ENCODE results near the gene ATPAF2.

DNA sequence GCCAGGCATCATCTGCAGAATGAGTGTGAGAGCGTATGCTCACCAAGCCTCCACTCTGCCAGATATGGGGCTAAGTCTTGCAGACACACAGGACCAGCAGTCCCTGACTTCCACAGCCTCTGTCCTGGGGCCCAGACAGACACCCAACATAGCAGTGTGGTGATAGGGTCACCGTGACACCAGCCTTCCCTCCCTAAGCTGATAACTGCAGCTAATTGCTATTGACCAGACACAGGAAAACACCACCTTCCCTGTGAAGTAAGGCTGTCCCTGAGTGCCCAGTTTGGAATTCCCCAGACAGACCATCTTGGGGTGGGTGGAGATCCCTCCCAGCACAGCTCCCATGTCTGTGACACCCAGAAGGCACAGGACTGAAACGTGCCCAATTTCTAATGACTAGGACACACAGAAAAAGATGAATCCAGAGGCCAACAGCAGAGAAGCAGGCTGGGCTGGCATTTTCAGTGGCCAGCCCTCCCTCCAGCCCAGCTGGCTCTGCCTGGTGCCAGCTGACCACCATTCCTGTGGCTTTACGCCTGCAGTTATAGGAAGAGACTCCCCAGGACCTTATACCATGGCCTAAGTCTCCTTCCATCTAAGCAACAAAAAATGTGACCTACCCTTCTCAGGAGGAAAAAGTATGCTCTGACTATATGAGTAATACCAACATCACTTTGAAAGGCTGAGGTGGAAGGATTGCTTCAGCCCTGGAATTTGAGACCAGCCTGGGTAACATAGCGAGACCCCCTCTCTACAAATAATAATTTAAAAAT lies 30.3 kb downstream of the ATPAF2 start:
- TF ChIP-seq POLR2A (IDR thresholded peaks at IDR 0.05) (no peak), EP300 (IDR thresholded peaks at IDR 0.05) (no peak)
- TF ChIP-seq, protein P1, sequence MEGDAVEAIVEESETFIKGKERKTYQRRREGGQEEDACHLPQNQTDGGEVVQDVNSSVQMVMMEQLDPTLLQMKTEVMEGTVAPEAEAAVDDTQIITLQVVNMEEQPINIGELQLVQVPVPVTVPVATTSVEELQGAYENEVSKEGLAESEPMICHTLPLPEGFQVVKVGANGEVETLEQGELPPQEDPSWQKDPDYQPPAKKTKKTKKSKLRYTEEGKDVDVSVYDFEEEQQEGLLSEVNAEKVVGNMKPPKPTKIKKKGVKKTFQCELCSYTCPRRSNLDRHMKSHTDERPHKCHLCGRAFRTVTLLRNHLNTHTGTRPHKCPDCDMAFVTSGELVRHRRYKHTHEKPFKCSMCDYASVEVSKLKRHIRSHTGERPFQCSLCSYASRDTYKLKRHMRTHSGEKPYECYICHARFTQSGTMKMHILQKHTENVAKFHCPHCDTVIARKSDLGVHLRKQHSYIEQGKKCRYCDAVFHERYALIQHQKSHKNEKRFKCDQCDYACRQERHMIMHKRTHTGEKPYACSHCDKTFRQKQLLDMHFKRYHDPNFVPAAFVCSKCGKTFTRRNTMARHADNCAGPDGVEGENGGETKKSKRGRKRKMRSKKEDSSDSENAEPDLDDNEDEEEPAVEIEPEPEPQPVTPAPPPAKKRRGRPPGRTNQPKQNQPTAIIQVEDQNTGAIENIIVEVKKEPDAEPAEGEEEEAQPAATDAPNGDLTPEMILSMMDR (IDR thresholded peaks at IDR 0.05) = no peak

Data from sigmoid colon (tissue), 4 donors.